ENCODE results near the gene TGFB2. TPM values are rescaled to one million over a fixed set of nuclear protein-coding genes. Genes with fewer than 3 reads are reported as not detected.

Gene TGFB2
- total RNA-seq, 2 donors from 2014 or later: 10.0 to 17.2 TPM

GRCh38 chr1:218374401-218375353 lies 29.5 kb downstream of the TGFB2 start:
- intact Hi-C loops (cut with DNase I): no loop called here

DNA sequence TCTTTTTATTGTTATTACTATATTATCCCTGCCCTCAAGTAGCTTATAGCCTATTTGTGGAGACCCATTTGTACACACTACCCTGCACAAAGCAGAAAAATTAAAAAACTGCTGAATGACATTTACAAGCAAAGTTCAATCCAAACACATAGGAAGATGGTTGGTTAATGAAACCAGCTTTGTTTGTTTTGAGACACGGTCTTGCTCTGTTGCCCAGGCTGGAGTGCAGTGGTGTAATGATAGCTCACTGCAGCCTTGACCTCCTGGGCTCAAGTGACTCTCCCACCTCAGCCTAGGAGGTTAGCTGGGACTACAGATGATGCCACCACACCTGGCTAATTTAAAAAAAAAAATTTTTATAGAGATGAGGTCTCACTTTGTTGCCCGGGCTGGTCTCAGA lies 31.6 kb downstream of the TGFB2 start:
- intact Hi-C loops (cut with DNase I): no loop called here
- no peak for DNase-seq (ENCODE audit: low spot score)

More at GRCh38 chr1:218374401-218375353, 29.5 kb downstream of the TGFB2 start:
- DNase-seq (ENCODE audit: low spot score): no peak

DNA sequence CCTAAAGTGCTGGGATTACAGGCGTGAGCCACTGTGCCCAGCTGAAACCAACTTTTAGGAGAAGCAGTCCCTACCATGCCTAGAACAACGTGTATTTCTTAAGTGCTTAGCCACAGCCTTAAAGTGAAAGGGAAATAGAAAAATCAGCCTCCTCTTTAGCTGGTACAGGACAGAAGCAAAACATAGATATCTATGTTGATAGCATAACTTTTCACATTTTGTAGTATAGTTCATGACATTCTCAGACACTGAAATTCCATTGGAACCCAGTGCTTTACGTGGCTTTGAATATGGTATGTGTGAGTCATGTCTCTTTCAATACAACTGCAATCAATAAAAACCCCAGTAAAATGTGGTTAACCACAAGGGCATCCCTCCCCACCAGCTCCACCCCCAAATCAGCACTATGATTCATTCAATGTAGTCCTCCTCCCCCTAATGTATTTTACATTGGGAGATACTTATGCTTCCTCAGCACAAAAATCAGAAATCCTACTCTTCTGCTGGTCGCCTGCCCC lies 32.1 kb downstream of the TGFB2 start:
- DNase-seq (ENCODE audit: low spot score): no peak
- intact Hi-C loops (cut with DNase I): no loop called here

- intact Hi-C loops (cut with DNase I): no loop called here
- no peak for DNase-seq (ENCODE audit: low spot score)
Measured at GRCh38 chr1:218380125-218380977, 35.2 kb downstream of the TGFB2 start.

DNA sequence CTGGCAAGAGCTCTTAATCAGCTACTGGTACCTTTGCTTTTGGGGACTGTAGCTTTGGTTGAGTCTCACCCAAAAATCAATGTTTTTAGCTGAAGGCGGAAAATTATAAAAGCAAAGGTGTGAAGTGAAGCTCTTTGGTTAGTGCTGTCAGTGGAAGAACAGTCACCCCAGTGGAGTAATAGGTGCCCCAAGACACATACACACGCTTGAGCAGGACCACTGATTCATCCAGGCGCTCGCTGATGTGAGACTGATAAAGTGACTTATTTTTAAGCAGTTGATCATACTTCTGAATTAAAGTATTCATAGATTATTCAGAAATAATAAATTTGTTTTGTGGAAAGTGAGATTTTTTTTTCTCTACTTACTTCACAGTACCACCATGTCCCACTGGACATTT lies 37.1 kb downstream of the TGFB2 start:
- intact Hi-C loops (cut with DNase I): no loop called here
- DNase-seq (ENCODE audit: low spot score): no peak

DNA sequence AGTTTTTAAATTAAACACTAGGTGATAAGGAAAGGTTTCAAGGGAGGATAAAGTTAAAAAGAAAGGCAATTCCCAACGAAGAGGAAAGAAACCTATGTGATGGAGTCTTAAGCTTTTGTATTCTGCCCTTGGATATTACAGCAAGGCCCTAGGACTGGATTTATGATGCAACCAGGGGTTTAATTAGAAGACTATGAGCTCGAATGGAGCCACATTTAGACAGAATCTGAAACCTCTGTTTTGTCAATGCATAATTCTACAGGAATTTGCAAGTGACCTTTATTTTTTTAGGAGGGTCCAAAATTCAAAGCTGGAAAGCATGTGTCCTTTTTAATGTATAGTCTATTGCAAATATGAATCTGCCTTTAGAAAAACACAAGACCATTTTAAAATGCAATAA lies 37.9 kb downstream of the TGFB2 start:
- no peak for DNase-seq (ENCODE audit: low spot score)
- intact Hi-C loops (cut with DNase I): no loop called here

- DNase-seq (ENCODE audit: low spot score): no peak
- intact Hi-C loops (cut with DNase I): no loop called here
Measured at GRCh38 chr1:218383681-218384080, 38.5 kb downstream of the TGFB2 start.

GRCh38 chr1:218384581-218384993 lies 39.5 kb downstream of the TGFB2 start:
- intact Hi-C loops (cut with DNase I): no loop called here
- no peak for DNase-seq (ENCODE audit: low spot score)

DNA sequence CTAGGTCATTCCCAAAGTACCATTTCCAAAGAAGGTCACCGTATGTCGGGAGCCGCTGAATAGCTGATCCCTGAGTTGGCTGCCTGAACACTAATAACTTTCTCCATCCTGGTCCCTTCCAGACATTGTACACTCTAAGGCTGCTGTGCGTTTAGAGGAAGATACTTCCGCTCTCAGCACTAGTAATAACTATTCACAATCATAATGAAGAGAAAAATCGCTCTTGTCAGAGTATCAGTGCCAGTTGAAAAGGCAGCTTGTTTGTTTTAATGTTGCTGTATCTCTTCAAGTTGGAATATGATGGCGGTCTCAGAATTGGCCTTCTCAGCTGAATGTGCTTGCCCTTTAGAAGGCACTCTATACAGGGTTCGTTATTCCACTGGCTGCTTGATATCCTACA lies 43.5 kb downstream of the TGFB2 start:
- no peak for DNase-seq (ENCODE audit: low spot score)
- intact Hi-C loops (cut with DNase I): no loop called here

GRCh38 chr1:218390618-218391017 lies 45.5 kb downstream of the TGFB2 start:
- DNase-seq (ENCODE audit: low spot score): no peak
- intact Hi-C loops (cut with DNase I): no loop called here

GRCh38 chr1:218392780-218393179 lies 47.6 kb downstream of the TGFB2 start:
- DNase-seq (ENCODE audit: low spot score): no peak
- intact Hi-C loops (cut with DNase I): no loop called here

DNA sequence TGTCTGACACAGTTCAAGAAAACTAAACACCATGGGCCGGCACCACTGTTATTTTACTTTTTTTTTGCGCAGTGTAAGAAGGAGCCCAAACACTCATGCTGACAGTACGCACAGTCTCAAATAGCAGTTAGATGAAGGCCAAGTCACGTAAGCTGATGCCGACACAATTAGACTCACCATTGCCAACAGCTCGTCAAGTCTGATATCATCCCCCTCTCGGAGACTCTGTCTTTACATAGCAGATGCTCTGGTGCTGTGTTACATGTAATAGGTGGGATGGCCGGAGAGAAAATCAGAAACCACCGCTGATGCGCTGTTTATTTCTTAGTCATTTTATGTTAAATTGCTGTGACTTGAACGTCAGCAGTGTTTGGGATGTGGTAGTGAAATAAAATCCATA lies 49.3 kb downstream of the TGFB2 start:
- no peak for DNase-seq (ENCODE audit: low spot score)
- intact Hi-C loops (cut with DNase I): no loop called here

GRCh38 chr1:218394989-218395388 lies 49.9 kb downstream of the TGFB2 start:
- intact Hi-C loops (cut with DNase I): no loop called here
- DNase-seq (ENCODE audit: low spot score): no peak

GRCh38 chr1:218395916-218396315 lies 50.8 kb downstream of the TGFB2 start:
- DNase-seq (ENCODE audit: low spot score): no peak
- intact Hi-C loops (cut with DNase I): no loop called here

- DNase-seq (ENCODE audit: low spot score): no peak
Measured at GRCh38 chr1:218397752-218398339, 52.7 kb downstream of the TGFB2 start.

GRCh38 chr1:218400624-218401023 lies 55.5 kb downstream of the TGFB2 start:
- no peak for DNase-seq (ENCODE audit: low spot score)
- intact Hi-C loops (cut with DNase I): no loop called here

More at GRCh38 chr1:218397752-218398339, 52.7 kb downstream of the TGFB2 start:
- intact Hi-C loops (cut with DNase I): no loop called here

- no peak for DNase-seq (ENCODE audit: low spot score)
- intact Hi-C loops (cut with DNase I): no loop called here
Measured at GRCh38 chr1:218401441-218401997, 56.4 kb downstream of the TGFB2 start.

DNA sequence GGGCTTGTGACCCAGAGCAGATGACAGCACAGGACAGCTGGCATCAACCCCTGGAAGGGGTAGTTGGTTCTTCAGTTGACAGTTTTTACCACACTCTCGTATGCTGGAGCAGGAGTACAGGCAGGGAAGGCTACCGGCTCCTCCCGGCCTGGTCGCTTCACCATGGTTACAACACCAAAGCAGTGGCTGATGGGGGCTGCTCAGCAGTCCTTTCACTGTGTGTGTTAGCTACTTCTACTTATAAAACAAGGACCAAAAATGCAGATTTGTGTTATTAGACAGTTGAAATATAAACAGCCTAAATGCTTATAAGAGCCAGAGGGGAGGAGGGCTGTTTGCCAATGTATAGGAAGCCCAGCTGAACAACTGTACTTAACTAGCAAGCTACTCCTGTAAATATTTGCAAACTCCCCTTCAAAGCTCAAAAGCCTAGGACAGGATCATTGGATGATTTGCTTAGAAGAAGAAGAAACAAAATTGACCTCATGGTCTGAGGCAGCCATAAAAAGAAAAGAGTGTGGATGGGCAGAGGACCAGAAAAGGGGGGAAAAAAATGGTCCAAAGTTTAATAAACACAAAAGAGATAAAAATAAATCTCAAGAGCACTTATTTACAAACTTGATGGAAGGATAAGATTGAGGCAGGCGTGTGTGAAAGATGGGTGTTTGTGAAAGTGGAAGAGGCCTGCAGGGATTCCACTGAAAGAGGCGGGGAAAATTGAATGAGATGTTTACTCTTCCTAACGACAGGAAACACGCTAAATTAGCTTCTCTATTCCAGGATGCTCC lies 57.1 kb downstream of the TGFB2 start:
- DNase-seq (ENCODE audit: low spot score): no peak
- intact Hi-C loops (cut with DNase I): loop anchor here in 1 of 2 donors (2.0 kb wide), 1 partner anchor 77 kb away; no protein-coding TSS in a partner anchor

GRCh38 chr1:218402786-218403120 lies 57.6 kb downstream of the TGFB2 start:
- DNase-seq (ENCODE audit: low spot score): no peak
- intact Hi-C loops (cut with DNase I): loop anchor here in 1 of 2 donors (2.0 kb wide), 1 partner anchor 76 kb away; no protein-coding TSS in a partner anchor
